ENCODE data around the gene COL4A1.
"Not testable (repeated sequence)": the region's sequence is repeated elsewhere in the genome, so short reads cannot be mapped to it uniquely, and the experiment has no call there.

The COL4A1 gene

DNA sequence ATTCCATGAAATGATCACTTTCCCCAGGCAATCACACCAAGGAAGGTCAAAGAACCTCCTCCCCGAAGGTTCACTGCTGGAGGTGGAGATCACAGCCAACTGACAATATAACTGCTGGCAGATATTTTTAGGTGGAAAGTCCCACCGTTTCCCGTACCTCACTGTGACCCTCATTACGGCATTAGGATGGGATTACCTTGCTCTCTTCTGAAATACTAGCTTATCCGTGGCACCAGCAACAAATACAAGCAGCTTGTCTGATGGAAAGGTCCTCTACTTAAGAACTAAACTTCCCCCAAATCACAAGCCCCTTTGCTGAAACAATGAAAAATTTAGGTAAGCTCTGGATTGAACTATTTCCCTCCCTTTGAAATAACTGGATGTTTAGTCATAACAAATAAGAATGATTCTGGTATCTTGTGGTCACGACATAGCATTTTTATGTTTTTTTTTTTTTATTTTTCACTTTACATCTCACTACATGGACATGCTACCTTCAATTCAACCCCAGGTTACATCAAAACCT, 178.9 kb downstream of the COL4A1 start:
- no peak for DNase-seq

GRCh38 chr13:110126391-110126961, 180.5 kb downstream of the COL4A1 start:
- peak; percentile 68 for DNase-seq

DNA sequence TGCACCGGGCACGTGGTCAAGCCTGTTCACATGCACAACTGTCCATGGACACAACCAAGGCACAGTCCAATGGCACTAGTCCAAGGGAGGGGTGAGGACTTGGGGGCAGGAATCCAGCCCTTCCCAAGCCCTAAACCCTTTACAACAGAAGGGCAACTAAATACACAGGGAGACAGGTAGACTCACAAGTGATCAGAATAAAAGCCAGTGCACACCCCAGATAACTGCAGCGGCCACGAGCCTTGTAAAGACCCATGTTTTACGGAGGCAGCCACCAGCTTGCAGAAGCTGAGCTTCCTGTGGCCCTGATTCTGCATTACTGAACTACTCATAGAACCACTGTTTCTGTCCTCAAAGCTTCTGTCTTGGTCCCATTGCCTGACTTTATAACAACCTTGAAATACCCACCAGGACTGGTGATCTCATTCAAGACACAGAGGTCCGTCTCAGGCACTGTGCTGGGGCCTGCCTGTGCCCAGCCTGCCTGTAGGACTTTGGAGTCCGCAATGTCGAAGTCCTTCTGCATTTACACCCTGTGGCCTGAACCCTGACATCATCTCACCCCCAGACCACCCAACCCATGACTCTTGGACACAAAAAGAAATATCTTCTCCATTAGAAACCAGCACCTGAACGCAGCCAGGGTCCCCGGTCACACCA, 181.2 kb downstream of the COL4A1 start:
- DNase-seq: no peak

- no peak for DNase-seq
Observed at GRCh38 chr13:110125157-110125556, 181.8 kb downstream of the COL4A1 start.

GRCh38 chr13:110124201-110124940, 182.6 kb downstream of the COL4A1 start:
- DNase-seq: no peak

- DNase-seq: peak; percentile 87
Observed at GRCh38 chr13:110123041-110123809, 183.7 kb downstream of the COL4A1 start.

- no peak for DNase-seq
Observed at GRCh38 chr13:110121422-110122083, 185.4 kb downstream of the COL4A1 start.

DNA sequence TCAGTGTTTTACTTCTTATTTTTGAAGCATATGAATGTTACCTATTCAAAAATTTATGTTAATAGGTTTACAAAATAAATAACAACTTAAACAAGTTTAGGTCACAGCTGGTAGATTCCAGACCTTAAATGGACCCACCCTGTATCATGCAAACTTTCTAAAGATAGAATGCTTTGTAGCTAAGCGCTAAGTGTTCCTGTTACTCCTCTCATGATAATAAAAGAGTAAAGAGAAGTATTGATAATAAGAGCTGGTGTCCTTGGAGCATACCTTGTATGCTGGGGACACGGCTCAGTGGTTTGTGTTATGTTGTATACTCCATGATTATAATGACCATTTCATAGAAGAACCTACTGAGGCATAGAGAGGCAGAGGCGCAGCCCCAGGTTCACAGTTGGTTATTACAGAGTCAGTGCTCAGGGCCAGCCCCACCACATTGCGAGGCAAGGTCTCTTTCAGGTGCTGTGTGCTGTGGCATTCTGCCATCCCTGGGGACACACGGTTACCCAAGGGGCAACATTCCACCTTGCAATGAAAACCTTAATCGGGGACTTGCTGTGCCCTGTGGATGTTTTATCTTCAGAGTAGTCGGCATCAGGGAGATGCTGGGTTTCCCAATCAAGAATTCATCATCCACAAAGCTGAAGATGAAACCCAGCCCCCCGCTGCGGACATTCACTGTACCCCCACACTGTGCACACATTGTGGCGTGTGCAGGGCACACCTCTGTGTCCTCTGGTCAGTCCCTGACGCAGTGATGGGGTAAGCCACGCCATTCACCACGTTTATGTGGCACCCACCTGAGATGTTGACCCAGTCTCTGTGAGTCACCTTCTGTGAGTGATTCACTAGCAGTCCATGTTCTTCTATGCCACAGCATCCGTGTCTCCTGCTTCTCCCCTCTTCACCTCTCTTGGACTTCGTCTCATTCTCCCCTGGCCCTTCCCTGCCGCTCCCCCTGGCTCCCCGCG, 186.7 kb downstream of the COL4A1 start:
- DNase-seq: no peak

- no peak for DNase-seq
Observed at GRCh38 chr13:110118106-110118505, 188.9 kb downstream of the COL4A1 start.

DNA sequence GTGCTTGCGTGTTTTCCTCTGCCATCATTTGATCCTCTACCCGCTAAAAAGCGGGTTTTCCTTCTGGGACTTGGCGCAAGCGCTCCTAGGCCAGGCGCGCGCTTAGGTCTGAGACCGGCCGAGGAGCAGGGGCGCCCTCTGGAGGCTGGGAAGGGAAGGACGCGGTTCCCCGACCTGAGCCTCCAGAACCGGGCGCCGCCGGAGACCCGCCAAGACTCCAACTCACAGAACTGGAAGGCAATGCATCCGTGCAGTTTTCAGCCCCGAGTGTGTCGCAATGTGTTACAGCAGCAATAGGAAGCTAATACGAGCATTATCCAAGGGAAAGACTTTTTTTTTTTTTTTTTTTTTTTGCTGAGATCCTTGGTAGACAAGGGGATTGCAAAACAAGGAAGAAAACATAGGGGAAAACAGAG, 190.9 kb downstream of the COL4A1 start:
- no peak for DNase-seq

DNA sequence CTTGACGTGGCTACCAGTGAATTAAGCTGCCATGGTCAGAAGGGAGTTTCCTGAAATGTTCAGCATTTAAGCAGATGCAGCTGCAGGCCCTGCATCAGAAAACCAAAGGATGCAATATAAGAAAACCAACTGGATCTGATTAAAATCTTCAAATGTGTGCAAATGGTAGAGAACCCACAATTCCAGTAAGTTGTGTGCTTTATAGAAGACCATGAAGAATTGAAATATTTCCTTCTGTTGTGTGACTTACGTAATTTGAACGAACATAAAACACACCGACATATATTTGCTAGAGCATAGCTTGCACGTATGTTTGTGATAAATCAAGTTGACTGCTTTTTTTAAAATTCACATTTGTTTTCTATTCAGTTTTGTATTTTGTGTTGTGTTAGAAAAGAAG, 191.4 kb downstream of the COL4A1 start:
- no peak for DNase-seq

- DNase-seq: no peak
Observed at GRCh38 chr13:110114316-110114715, 192.6 kb downstream of the COL4A1 start.

DNA sequence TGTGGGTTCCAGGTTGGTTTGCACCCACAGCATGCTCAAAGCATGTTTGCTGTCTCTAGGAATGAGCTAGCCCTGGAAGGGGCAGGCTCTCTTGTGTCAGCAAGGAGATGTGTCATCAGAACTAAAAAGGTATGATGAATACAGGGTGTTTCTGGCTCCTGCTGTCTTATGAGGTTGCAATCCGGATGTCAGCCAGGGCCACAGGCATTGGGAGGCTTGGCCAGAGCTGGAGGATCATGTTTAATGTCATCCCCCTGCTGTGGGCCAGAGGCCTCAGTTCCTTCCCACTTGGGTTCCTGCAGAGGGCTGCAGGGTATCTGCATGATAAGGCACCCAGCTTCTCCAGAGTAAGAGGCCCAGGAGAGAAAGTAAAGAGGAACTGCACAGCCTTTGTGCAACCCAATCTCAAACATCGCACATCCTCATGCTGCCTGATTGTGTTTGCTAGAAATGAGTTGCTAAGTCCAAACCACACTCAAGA, 193.6 kb downstream of the COL4A1 start:
- no peak for DNase-seq

DNA sequence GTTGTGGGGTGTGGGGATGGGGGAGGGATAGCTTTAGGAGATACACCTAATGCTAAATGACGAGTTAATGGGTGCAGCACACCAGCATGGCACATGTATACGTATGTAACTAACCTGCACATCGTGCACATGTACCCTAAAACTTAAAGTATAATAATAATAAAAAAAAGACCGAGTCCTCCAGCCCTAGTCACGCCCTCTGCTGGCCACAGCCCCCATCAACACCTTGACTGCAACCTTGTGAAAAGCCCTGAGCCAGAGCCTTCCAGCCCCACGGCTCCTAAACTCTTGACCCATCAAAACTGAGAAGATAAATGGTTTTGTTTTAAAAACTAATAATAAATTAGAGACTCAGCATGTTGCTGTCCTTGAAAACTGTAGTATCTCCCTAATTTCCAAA, 194.6 kb downstream of the COL4A1 start:
- not testable (repeated sequence) for DNase-seq

- DNase-seq: no peak
Observed at GRCh38 chr13:110110783-110111182, 196.2 kb downstream of the COL4A1 start.

- DNase-seq: no peak
Observed at GRCh38 chr13:110109910-110110309, 197.0 kb downstream of the COL4A1 start.

DNA sequence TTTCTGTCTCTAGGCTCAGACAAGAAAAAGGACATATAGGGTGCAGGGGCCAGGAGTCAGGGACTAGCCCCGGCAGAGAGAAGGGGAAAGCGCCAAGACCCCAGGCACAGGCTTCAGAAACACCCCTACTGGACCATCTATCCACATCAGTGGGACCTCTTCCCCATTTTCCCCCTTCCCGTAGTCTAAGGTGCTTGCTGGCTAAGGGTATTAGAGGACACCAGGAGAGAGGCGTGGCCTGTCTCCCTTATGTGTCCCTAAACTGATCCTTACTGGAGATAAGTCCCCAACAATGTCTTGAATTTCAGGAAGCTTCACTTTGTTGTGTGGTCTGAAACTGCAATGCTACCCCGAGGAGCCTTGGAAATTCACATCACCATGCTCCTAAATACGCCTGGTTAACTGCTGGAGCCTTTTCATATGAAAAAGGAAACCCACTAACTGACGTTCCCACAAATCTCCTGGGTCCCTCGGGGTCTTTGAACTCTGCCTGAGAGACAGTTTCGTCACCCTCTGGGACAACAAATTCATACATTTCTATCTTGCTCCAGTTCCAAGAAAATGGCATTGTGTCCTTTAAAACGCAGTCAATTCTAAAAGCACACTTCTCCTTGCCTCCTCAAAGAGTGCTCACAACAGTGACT, 197.7 kb downstream of the COL4A1 start:
- no peak for DNase-seq

DNA sequence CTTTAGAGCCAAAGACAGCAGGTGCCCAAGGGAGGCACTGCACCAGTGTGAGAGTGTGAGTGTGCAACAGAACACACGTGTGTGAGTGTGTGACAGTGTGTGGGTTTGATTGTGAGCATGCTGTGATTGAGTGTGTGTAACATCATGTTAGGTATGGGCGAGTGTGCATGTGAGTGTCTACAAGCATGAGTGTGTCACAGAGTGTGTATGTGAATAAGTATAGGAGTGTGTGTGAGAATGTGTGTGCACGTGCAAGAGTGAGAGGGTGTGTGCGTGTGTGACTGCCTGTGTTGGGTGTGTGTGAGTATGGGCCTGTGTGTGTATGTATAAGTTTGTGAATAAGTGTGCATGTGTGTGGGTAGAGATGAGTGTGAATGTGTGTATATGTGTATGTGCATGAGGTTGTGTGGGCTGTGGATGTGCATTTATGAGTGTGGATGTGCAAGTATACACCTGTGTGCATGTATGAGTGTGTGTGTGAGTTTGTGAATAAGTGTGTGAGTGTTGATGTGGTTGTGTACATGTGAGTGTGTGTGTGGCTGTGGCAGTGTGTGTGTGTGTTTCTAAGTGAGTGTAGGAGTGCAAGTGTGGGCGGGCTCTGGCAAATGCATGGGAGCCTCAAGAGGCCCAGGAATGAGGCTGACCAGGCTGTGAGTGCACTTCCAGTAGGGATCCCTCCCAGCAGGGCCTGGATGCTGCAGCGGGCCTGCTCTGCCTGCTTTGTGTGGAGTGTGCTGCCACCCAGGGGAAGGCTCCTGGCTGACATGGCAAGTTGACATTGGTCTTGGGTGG, 198.4 kb downstream of the COL4A1 start:
- DNase-seq: peak; percentile 81

DNA sequence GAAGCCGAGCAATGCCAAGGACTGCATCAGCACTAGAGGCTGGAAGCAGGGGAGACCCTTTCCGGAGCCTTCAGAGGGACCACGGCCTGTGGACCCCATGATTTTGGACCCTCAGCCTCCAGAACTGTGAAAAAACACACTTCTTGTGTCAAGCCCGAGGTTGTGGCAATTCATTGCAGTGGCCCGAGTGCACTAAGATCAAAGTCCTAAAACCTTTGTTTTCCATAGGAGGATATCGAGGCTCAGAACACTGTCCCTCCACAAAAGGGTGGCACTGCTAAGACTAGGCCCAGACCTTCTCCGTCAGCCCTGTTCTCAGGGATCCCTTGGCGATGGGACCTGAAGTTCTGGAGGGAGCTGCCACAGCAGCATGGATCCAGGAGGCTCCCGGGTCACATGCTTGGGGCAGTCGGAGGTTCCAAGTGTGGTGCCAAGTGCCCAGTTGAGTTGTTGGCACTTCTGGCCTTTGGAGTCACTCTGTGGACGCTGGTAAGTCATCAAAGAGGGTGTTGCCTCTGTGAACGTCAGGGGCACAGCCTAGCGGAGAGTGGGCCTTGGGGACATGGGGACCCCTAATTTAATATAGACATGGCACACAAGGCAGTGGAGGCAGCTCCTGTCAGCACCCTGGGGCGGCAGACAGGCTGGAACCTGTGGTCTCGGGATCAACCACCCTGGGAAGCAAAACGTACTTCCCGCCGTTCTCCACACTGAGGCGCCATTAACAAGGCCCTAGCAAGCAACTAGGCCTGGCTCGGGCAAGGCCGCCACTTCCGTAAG, 199.2 kb downstream of the COL4A1 start:
- no peak for DNase-seq

Measured in DMS79 (cell line).